Measurements from ENCODE around the gene CDH4.

GRCh38 chr20:61762886-61763739, 511.1 kb downstream of the CDH4 start:
- TF ChIP-seq CTCF (IDR thresholded peaks at IDR 0.05) (no peak), POLR2AphosphoS5 (IDR thresholded peaks at IDR 0.05; ENCODE audit: low read depth, low read length) (no peak), TCF7L2 (IDR thresholded peaks at IDR 0.05; ENCODE audit: low read depth, low read length) (no peak)
- TF ChIP-seq, protein P1, sequence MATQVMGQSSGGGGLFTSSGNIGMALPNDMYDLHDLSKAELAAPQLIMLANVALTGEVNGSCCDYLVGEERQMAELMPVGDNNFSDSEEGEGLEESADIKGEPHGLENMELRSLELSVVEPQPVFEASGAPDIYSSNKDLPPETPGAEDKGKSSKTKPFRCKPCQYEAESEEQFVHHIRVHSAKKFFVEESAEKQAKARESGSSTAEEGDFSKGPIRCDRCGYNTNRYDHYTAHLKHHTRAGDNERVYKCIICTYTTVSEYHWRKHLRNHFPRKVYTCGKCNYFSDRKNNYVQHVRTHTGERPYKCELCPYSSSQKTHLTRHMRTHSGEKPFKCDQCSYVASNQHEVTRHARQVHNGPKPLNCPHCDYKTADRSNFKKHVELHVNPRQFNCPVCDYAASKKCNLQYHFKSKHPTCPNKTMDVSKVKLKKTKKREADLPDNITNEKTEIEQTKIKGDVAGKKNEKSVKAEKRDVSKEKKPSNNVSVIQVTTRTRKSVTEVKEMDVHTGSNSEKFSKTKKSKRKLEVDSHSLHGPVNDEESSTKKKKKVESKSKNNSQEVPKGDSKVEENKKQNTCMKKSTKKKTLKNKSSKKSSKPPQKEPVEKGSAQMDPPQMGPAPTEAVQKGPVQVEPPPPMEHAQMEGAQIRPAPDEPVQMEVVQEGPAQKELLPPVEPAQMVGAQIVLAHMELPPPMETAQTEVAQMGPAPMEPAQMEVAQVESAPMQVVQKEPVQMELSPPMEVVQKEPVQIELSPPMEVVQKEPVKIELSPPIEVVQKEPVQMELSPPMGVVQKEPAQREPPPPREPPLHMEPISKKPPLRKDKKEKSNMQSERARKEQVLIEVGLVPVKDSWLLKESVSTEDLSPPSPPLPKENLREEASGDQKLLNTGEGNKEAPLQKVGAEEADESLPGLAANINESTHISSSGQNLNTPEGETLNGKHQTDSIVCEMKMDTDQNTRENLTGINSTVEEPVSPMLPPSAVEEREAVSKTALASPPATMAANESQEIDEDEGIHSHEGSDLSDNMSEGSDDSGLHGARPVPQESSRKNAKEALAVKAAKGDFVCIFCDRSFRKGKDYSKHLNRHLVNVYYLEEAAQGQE (IDR thresholded peaks at IDR 0.05; ENCODE audit: insufficient read depth in 1 of 2, low read depth in 2 of 2, low read length in 1 of 2), result no peak
